GM18870 (cell line): Measurements from ENCODE around the gene PAFAH1B1.
"Not testable (repeated sequence)": the region's sequence is repeated elsewhere in the genome, so short reads cannot be mapped to it uniquely, and the experiment has no call there.

Experiments used
- ATAC-seq: cut with Tn5 transposase; IDR thresholded peaks from one replicate; pipeline ENCODE4 v1.9.1; 2021; ENCODE audit warnings: moderate library complexity; ENCODE audit not compliant: unreplicated experiment

PAFAH1B1 gene

GRCh38 chr17:2634361-2634960 lies 41.0 kb downstream of the PAFAH1B1 start:
- no peak for ATAC-seq

- no peak for ATAC-seq
Measured at GRCh38 chr17:2635241-2635640, 41.8 kb downstream of the PAFAH1B1 start.

- no peak for ATAC-seq
Measured at GRCh38 chr17:2635675-2636074, 42.2 kb downstream of the PAFAH1B1 start.

- no peak for ATAC-seq
Measured at GRCh38 chr17:2636169-2636930, 42.9 kb downstream of the PAFAH1B1 start.

- no peak for ATAC-seq
Measured at GRCh38 chr17:2637422-2637821, 44.0 kb downstream of the PAFAH1B1 start.

- ATAC-seq, result no peak
Measured at GRCh38 chr17:2644971-2645370, 51.5 kb downstream of the PAFAH1B1 start.

GRCh38 chr17:2647957-2648356 lies 54.5 kb downstream of the PAFAH1B1 start:
- ATAC-seq, result no peak

GRCh38 chr17:2649191-2649590 lies 55.7 kb downstream of the PAFAH1B1 start:
- ATAC-seq, result no peak

GRCh38 chr17:2652911-2653310 lies 59.5 kb downstream of the PAFAH1B1 start:
- not testable (repeated sequence) for ATAC-seq

- no peak for ATAC-seq
Measured at GRCh38 chr17:2655546-2655945, 62.1 kb downstream of the PAFAH1B1 start.

- no peak for ATAC-seq
Measured at GRCh38 chr17:2656283-2656682, 62.8 kb downstream of the PAFAH1B1 start.

- not testable (repeated sequence) for ATAC-seq
Measured at GRCh38 chr17:2659337-2659736, 65.9 kb downstream of the PAFAH1B1 start.

- ATAC-seq, result not testable (repeated sequence)
Measured at GRCh38 chr17:2660410-2660809, 67.0 kb downstream of the PAFAH1B1 start.

GRCh38 chr17:2672026-2672425 lies 78.6 kb downstream of the PAFAH1B1 start:
- ATAC-seq, result no peak

- not testable (repeated sequence) for ATAC-seq
Measured at GRCh38 chr17:2679247-2679646, 85.8 kb downstream of the PAFAH1B1 start.

GRCh38 chr17:2680961-2681360 lies 87.5 kb downstream of the PAFAH1B1 start:
- ATAC-seq, result no peak

GRCh38 chr17:2681650-2682049 lies 88.2 kb downstream of the PAFAH1B1 start:
- ATAC-seq, result no peak

- ATAC-seq, result no peak
Measured at GRCh38 chr17:2682176-2682938, 88.9 kb downstream of the PAFAH1B1 start.

- no peak for ATAC-seq
Measured at GRCh38 chr17:2683912-2684311, 90.5 kb downstream of the PAFAH1B1 start.

- ATAC-seq, result no peak
Measured at GRCh38 chr17:2684549-2684948, 91.1 kb downstream of the PAFAH1B1 start.

- no peak for ATAC-seq
Measured at GRCh38 chr17:2685696-2686095, 92.2 kb downstream of the PAFAH1B1 start.

GRCh38 chr17:2687074-2687418 lies 93.6 kb downstream of the PAFAH1B1 start:
- ATAC-seq, result no peak
